ENCODE data around the gene VASP.

DNA sequence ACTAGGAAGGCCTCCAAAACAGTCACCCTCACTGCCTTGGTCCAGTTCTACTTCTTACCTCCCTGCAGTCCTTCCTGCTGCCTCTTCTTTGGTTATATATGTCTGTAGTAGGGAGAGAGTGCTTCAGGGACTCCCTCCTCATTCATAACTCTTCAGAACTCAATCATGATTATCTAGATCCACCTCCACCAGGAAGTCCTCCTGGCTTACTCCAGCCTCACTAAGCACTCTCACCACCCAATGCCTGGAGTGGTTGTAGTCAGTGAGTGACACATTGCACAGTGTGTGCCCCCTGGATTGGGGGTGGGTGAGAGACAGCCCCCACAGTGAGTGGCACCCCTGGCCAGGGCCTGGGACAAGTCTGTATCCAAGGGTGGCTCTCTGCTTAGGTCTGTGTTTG, 49.5 kb upstream of the VASP start:
- TF ChIP-seq, protein P1, sequence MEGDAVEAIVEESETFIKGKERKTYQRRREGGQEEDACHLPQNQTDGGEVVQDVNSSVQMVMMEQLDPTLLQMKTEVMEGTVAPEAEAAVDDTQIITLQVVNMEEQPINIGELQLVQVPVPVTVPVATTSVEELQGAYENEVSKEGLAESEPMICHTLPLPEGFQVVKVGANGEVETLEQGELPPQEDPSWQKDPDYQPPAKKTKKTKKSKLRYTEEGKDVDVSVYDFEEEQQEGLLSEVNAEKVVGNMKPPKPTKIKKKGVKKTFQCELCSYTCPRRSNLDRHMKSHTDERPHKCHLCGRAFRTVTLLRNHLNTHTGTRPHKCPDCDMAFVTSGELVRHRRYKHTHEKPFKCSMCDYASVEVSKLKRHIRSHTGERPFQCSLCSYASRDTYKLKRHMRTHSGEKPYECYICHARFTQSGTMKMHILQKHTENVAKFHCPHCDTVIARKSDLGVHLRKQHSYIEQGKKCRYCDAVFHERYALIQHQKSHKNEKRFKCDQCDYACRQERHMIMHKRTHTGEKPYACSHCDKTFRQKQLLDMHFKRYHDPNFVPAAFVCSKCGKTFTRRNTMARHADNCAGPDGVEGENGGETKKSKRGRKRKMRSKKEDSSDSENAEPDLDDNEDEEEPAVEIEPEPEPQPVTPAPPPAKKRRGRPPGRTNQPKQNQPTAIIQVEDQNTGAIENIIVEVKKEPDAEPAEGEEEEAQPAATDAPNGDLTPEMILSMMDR (IDR thresholded peaks at IDR 0.05), result no peak
- TF ChIP-seq POLR2A (IDR thresholded peaks at IDR 0.05), result no peak

Data from esophagus squamous epithelium (tissue), 4 donors.